ENCODE measurements around the gene LXN. TPM values are rescaled to one million over a fixed set of nuclear protein-coding genes. Genes with fewer than 3 reads are reported as not detected.

LXN gene
- total RNA-seq, 1 experiment from 2014 or later, result 301 TPM

DNA sequence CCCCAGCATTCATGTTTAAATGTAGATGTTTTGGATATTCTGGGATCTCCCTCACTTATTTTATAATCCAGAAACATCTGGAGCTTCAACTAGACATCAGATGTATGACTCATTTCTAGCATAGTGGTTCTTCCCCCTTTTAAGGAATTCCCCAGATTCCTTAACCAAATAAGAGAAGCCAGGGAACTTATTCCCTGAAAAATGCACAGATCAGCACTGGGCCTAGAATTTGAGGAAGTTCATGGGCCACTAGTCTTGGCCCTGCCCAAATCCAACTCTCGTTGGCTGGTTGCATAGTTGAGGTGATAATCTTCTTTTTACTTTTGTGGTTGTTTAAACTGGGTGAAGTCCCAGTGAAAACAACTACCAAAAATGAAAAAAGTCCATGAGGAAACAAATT, 39.4 kb upstream of the LXN start:
- Histone ChIP-seq H3K36me3 (ENCODE audit: control insufficient read depth, insufficient read depth, low read length) (no peaks in the 10 kb centered on the region; the same call in 1 of the 2 replicates), H3K27me3 (ENCODE audit: control insufficient read depth, insufficient read depth, low read length) (no peaks in the 10 kb centered on the region), H3K27ac (ENCODE audit: low read length) (peak overlapping the region; percentile 67), H3K9me3 (ENCODE audit: control insufficient read depth, insufficient read depth, low read depth, low read length) (no peaks in the 10 kb centered on the region), H3K4me3 (ENCODE audit: low read depth in 2 of 2, low read length in 2 of 2) (no peak overlapping the region), H3K4me1 (ENCODE audit: control insufficient read depth, insufficient read depth, low read length) (peaks cover 25% of the 10 kb centered on the region)
- ATAC-seq, result no peak
- TF ChIP-seq, protein P1, sequence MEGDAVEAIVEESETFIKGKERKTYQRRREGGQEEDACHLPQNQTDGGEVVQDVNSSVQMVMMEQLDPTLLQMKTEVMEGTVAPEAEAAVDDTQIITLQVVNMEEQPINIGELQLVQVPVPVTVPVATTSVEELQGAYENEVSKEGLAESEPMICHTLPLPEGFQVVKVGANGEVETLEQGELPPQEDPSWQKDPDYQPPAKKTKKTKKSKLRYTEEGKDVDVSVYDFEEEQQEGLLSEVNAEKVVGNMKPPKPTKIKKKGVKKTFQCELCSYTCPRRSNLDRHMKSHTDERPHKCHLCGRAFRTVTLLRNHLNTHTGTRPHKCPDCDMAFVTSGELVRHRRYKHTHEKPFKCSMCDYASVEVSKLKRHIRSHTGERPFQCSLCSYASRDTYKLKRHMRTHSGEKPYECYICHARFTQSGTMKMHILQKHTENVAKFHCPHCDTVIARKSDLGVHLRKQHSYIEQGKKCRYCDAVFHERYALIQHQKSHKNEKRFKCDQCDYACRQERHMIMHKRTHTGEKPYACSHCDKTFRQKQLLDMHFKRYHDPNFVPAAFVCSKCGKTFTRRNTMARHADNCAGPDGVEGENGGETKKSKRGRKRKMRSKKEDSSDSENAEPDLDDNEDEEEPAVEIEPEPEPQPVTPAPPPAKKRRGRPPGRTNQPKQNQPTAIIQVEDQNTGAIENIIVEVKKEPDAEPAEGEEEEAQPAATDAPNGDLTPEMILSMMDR (IDR thresholded peaks at IDR 0.05), result no peak
- TF ChIP-seq, protein P2, sequence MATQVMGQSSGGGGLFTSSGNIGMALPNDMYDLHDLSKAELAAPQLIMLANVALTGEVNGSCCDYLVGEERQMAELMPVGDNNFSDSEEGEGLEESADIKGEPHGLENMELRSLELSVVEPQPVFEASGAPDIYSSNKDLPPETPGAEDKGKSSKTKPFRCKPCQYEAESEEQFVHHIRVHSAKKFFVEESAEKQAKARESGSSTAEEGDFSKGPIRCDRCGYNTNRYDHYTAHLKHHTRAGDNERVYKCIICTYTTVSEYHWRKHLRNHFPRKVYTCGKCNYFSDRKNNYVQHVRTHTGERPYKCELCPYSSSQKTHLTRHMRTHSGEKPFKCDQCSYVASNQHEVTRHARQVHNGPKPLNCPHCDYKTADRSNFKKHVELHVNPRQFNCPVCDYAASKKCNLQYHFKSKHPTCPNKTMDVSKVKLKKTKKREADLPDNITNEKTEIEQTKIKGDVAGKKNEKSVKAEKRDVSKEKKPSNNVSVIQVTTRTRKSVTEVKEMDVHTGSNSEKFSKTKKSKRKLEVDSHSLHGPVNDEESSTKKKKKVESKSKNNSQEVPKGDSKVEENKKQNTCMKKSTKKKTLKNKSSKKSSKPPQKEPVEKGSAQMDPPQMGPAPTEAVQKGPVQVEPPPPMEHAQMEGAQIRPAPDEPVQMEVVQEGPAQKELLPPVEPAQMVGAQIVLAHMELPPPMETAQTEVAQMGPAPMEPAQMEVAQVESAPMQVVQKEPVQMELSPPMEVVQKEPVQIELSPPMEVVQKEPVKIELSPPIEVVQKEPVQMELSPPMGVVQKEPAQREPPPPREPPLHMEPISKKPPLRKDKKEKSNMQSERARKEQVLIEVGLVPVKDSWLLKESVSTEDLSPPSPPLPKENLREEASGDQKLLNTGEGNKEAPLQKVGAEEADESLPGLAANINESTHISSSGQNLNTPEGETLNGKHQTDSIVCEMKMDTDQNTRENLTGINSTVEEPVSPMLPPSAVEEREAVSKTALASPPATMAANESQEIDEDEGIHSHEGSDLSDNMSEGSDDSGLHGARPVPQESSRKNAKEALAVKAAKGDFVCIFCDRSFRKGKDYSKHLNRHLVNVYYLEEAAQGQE (IDR thresholded peaks at IDR 0.05; ENCODE audit: insufficient read depth in 1 of 2, low read depth in 2 of 2, low read length in 1 of 2), result no peak
- TF ChIP-seq POLR2AphosphoS5 (IDR thresholded peaks at IDR 0.05; ENCODE audit: low read depth, low read length) (no peak), SIN3A (IDR thresholded peaks at IDR 0.05; ENCODE audit: borderline replicate concordance, insufficient read depth, low read depth, low read length) (no peak), TCF7L2 (IDR thresholded peaks at IDR 0.05; ENCODE audit: low read depth, low read length) (no peak)
- ChIA-PET CTCF (no interaction called here), POLR2A (no interaction called here)
- in situ Hi-C loops (cut with HindIII; ENCODE audit: low pct_unique_long_range_greater_than_20kb, low sequenced_read_pairs), result no loop called here
- no TSS peak for BruUV-seq (replicated peaks)
- no peak for DNase-seq (ENCODE audit: low read depth, low spot score)
- intact Hi-C loops (cut with micrococcal nuclease; ENCODE audit: unreplicated experiment), result no loop called here

DNA sequence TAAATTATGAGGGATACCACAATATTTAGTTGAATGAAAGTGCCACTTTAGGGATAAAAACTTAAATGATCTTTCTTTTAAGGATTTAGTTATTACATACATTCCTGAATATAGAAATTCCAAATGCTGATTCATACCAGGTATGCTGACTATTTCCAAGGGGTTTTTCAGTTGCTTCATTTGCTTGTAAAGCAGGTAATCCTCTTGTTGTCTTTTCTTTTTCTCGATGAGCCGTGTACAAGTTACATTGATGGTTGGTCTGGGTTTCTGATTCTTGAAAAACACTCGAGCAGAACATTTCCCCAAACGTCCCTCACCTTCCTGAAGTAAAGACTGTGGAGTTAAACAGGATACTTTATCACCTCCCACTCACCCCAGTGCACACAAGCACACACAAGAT, 38.2 kb upstream of the LXN start:
- TF ChIP-seq SIN3A (IDR thresholded peaks at IDR 0.05; ENCODE audit: borderline replicate concordance, insufficient read depth, low read depth, low read length), result no peak
- H3K27me3 ChIP-seq (ENCODE audit: control insufficient read depth, insufficient read depth, low read length), result no peaks in the 10 kb centered on the region
- H3K9me3 ChIP-seq (ENCODE audit: control insufficient read depth, insufficient read depth, low read depth, low read length), result no peaks in the 10 kb centered on the region
- no peaks in the 10 kb centered on the region; the same call in 1 of the 2 replicates for H3K36me3 ChIP-seq (ENCODE audit: control insufficient read depth, insufficient read depth, low read length)
- H3K4me3 ChIP-seq (ENCODE audit: low read depth in 2 of 2, low read length in 2 of 2), result no peak overlapping the region
- no peak for ATAC-seq
- intact Hi-C loops (cut with micrococcal nuclease; ENCODE audit: unreplicated experiment) (no loop called here), in situ Hi-C loops (cut with HindIII; ENCODE audit: low pct_unique_long_range_greater_than_20kb, low sequenced_read_pairs) (no loop called here)
- no peak for DNase-seq (ENCODE audit: low read depth, low spot score)
- no TSS peak for BruUV-seq (replicated peaks)
- peaks cover 17% of the 10 kb centered on the region for H3K4me1 ChIP-seq (ENCODE audit: control insufficient read depth, insufficient read depth, low read length)
- ChIA-PET CTCF (no interaction called here), POLR2A (no interaction called here)
- H3K27ac ChIP-seq (ENCODE audit: low read length), result peak overlapping the region; percentile 67

DNA sequence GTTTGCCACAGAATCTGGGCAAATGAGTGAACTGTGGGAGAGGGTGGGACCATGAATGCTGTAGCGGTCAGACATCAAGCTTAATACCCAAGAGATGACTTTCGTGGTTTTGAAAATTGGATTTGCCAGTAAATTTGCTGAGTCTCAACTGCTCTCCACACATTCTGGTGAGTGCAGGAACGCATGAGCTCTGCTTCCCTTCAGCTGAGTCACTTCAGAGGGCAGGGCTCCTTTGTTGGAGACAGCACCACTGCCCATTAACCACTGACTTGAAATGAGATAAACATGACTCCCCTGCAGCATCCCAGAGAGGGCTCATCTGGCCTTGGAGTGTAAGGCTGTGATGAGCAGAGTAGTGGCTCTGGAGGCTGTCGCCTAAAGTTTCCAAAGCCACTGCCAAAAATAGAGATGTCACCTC, 37.2 kb upstream of the LXN start:
- POLR2A ChIA-PET, result no interaction called here
- Histone ChIP-seq H3K4me3 (ENCODE audit: low read depth in 2 of 2, low read length in 2 of 2) (no peak overlapping the region), H3K9me3 (ENCODE audit: control insufficient read depth, insufficient read depth, low read depth, low read length) (no peaks in the 10 kb centered on the region), H3K36me3 (ENCODE audit: control insufficient read depth, insufficient read depth, low read length) (no peaks in the 10 kb centered on the region; the same call in 1 of the 2 replicates), H3K27me3 (ENCODE audit: control insufficient read depth, insufficient read depth, low read length) (no peaks in the 10 kb centered on the region), H3K4me1 (ENCODE audit: control insufficient read depth, insufficient read depth, low read length) (peaks cover 13% of the 10 kb centered on the region), H3K27ac (ENCODE audit: low read length) (peak overlapping the region; percentile 57)
- in situ Hi-C loops (cut with HindIII; ENCODE audit: low pct_unique_long_range_greater_than_20kb, low sequenced_read_pairs) (no loop called here), intact Hi-C loops (cut with micrococcal nuclease; ENCODE audit: unreplicated experiment) (no loop called here)
- ATAC-seq (peak; percentile 71), DNase-seq (ENCODE audit: low read depth, low spot score) (no peak)
- CTCF ChIA-PET, result interaction anchor here (0.7 kb wide), 2 partner anchors 12 to 45 kb away, joined by 7 to 9 read pairs; no protein-coding TSS in a partner anchor
- TF ChIP-seq, protein P2 (IDR thresholded peaks at IDR 0.05; ENCODE audit: insufficient read depth in 1 of 2, low read depth in 2 of 2, low read length in 1 of 2), result no peak
- TF ChIP-seq SIN3A (IDR thresholded peaks at IDR 0.05; ENCODE audit: borderline replicate concordance, insufficient read depth, low read depth, low read length), result no peak
- TF ChIP-seq, protein P1 (IDR thresholded peaks at IDR 0.05), result no peak
- no peak for TF ChIP-seq TCF7L2 (IDR thresholded peaks at IDR 0.05; ENCODE audit: low read depth, low read length)
- no peak for TF ChIP-seq POLR2AphosphoS5 (IDR thresholded peaks at IDR 0.05; ENCODE audit: low read depth, low read length)
- BruUV-seq (replicated peaks), result no TSS peak

All from Panc1 (cell line).